GM20000 (cell line): ENCODE measurements around the gene TMC5.

ENCODE experiments used
- DNase-seq: peaks from one replicate; pipeline ENCODE4 v3.0.0; 2012; ENCODE audit warnings: low spot score
- CTCF ChIP-seq: IDR thresholded peaks from 2 replicates; pipeline ENCODE4 v1.5.1; 2012; ENCODE audit warnings: mild to moderate bottlenecking, control low read depth; ENCODE audit errors: extremely low read depth, missing control alignments

The TMC5 gene

GRCh38 chr16:19431636-19432340, 14.1 kb downstream of the TMC5 start:
- DNase-seq = no peak
- no peak for TF ChIP-seq CTCF

- no peak for DNase-seq
- TF ChIP-seq CTCF = no peak
Measured at GRCh38 chr16:19432429-19432828, 14.7 kb downstream of the TMC5 start.

DNA sequence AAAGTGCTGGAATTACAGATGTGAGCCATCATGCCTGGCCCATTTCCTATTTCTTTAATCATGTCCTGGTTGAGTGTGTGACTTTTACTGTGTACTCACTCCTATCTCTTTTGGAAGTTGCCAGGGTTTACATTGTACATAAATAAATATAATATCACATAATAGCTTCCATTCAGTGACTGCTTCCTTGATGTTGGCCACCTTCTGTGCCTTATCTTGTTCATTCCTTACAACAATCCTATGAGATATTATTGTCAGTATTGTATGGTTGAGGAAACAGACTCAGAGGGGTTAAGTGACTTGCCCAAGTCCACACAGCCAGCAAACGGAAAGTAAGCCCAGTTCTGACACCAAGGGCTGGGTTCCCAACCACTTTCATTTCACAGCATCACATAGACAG, 16.9 kb downstream of the TMC5 start:
- no peak for TF ChIP-seq CTCF
- DNase-seq = no peak

DNA sequence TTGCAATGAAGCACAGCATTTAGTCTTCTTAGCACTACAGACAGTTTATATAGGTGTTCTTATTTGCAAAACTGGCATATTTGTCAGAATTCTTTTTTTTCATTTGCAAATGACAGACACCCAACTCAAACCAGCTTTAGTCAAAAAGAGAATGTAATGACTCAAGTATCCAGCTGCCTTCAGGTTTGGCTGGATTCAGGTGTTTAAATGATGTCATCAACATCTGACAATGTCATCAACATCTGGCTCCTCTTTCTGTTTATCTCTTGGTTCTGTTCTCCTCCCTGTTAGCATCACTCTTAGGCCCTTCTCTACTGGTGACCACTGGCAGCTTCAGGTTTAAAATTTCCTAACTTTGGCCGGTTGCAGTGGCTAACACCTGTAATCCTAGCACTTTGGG, 18.9 kb downstream of the TMC5 start:
- TF ChIP-seq CTCF = no peak
- DNase-seq = no peak

DNA sequence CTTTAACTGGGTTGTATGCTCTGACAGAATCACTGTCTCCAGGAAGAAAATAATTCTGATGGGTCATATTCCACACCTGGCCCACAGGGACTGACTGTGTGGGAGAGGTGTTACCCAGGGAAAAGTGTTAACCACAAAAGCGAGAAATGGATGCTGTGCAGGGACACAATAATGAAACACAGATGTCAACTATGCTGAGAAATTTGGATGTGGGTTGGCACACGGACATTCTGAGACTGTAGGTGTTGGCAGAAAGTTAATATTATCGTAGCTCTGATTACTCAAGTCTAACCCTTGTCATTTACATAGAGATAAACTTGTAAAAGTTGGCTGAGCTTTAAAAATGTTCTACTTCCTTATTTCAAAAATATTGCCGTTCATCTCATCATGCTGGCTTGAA, 19.6 kb downstream of the TMC5 start:
- DNase-seq = no peak
- no peak for TF ChIP-seq CTCF

- DNase-seq = no peak
- no peak for TF ChIP-seq CTCF
Measured at GRCh38 chr16:19438739-19439138, 21.1 kb downstream of the TMC5 start.

DNA sequence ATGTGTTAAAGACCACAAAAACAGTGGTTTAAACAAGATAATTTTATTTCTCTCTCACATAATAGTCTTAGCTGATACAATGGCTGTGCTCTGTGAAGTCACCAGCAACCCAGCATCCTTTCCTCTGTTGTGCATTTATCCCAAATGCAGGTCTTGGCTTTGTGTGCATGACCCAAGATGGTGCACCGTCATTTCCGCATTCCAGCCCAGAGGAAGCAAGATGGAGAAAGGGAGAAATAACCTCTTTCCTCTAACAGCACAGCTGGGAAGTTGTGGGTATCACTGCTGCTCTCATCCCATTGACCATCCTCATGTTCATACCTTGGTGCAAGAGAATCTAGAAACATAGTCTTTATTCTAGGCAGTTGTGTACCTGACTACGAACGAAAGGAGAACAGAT, 21.8 kb downstream of the TMC5 start:
- TF ChIP-seq CTCF = no peak
- DNase-seq = no peak
